Cardiac muscle cell (in vitro differentiated cells and primary cell): ENCODE measurements around the gene ZNF740. TPM values are rescaled to one million over a fixed set of nuclear protein-coding genes. Genes with fewer than 3 reads are reported as not detected.

Source experiments
- DNase-seq, 2 donors: peaks; one replicate each; pipeline versions ENCODE4 v3.0.0 to v3.0.0-alpha.2; 2010 to 2017; ENCODE audit warnings: low read depth in 1 of 2, low spot score in 1 of 2
- H3K27ac ChIP-seq: fragments of 200-600 bp; sonication (generic); 2 replicates; pipeline ENCODE4 v1.5.1; 2016
- H3K27me3 ChIP-seq: fragments of 200-600 bp; sonication (generic); 2 replicates; pipeline ENCODE4 v1.6.0; 2016; ENCODE audit warnings: control low read depth
- H3K36me3 ChIP-seq: fragments of 200-600 bp; sonication (generic); 2 replicates; pipeline ENCODE4 v1.5.1; 2016; ENCODE audit warnings: control low read depth
- H3K4me1 ChIP-seq: fragments of 200-600 bp; sonication (generic); 2 replicates; pipeline ENCODE4 v1.8.1; 2017; ENCODE audit warnings: low read depth, mild to moderate bottlenecking, mixed run types
- H3K4me3 ChIP-seq: fragments of 200-600 bp; sonication (generic); 2 replicates; pipeline ENCODE4 v1.5.1; 2016; ENCODE audit warnings: mild to moderate bottlenecking
- H3K9me3 ChIP-seq: fragments of 200-600 bp; sonication (generic); 2 replicates; pipeline ENCODE4 v1.5.1; 2017; ENCODE audit warnings: low read depth, mild to moderate bottlenecking, control low read depth
- CTCF ChIP-seq: IDR thresholded peaks from 2 replicates; pipeline ENCODE4 v1.5.1; 2012; ENCODE audit warnings: low read depth, mild to moderate bottlenecking, low read length
- polyA plus RNA-seq: library from polyadenylated mRNA; unstranded; fragments of >200 nt; fragmentation: Nextera tagmentation; extraction: Ambion mirVana; gene quantifications from 2 replicates; pipeline ENCODE4 v1.2.1, GENCODE V29; 2016
- total RNA-seq: library from RNA; depleted of rRNA; stranded (reverse); fragments of >200 nt; gene quantifications from 2 replicates; pipeline ENCODE4 v1.2.3, GENCODE V29; 2016

The ZNF740 gene
- total and polyA plus RNA-seq, 2 experiments from 2014 or later, result 4.4 to 20.5 TPM

- Histone ChIP-seq H3K27me3 (no peaks in the 10 kb centered on the region), H3K4me3 (no peak overlapping the region), H3K9me3 (no peaks in the 10 kb centered on the region), H3K4me1 (peaks cover 42% of the 10 kb centered on the region), H3K36me3 (no peaks in the 10 kb centered on the region), H3K27ac (peak overlapping the region; percentile 93)
- peak in 1 of 2 donors; percentile 49 for DNase-seq
- TF ChIP-seq CTCF, result peak; percentile 28
Measured at GRCh38 chr12:53224061-53224896, 43.8 kb downstream of the ZNF740 start.

DNA sequence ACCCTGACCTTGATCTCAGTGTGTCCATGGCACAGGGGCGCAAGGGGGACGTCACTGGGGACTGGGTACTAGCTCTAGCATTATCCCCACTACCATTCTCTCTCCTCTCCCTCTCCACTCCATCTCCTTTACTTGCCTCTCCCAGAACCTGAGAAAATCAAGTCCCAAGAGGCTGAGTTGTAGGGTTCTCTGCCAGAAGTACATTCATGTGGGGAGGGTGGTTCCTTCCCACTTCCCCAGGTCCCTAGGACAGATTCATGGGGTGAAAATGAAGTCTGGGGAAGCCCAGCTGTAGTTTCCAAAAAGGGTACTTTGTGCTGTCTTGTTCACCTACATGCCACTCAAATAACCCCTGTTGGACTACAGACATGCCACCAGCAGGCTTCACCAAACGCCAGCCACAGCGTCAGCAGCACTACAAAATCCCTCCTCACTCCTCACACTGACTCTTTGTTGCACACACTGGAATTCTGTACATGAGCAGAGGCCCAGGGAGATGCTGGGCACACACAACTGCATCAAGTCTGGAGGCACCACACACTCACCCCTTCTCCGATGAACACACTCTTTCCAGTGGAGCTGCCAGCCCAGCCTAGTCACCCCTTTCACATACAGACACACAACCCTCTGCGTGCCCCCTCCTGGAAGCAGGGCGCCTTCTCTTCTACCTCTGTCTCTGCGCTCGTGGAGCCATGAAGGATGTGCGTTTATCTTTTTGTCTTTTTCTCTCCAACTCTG lies 44.5 kb downstream of the ZNF740 start:
- Histone ChIP-seq H3K4me3 (no peak overlapping the region), H3K27ac (no peak overlapping the region), H3K9me3 (no peaks in the 10 kb centered on the region), H3K36me3 (no peaks in the 10 kb centered on the region), H3K27me3 (no peaks in the 10 kb centered on the region), H3K4me1 (peaks cover 42% of the 10 kb centered on the region)
- no peak for TF ChIP-seq CTCF
- no peak for DNase-seq

DNA sequence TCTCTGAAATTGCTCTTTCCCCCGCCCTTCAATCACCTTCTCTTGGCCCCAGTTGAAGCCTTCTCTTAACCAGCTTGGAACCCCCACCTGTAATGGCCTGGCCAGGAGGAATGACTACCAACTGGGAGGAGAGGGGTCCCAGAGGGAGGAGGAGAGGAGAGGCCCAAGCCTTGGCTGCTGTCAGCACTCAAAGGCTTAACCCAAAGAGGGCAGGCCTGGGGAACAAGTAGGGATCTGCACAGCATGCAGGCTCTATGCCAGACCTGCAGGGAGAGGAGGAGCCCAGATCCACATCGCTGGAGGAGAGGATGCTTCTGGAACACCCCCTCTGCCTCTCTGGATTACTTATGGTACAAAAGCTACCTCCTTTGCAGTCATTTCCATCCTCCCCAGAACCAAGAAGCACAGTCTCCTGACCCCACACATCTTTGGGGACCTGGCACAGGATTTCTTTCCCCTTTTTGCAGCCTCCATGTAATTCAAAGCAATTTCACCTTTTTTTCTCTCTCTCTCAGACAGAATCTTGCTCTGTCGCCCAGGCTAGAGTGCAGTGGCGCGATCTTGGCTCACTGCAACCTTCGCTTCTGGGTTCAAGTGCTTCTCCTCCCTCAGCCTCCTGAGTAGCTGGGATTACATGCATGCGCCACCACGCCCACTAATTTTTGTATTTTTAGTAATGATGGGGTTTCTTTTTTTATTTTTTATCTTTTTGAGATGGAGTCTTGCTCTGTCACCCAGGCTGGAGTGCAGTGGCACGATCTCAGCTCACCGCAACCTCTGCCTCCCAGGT lies 45.3 kb downstream of the ZNF740 start:
- H3K4me3 ChIP-seq, result no peak overlapping the region
- H3K4me1 ChIP-seq, result peaks cover 42% of the 10 kb centered on the region
- no peak overlapping the region for H3K27ac ChIP-seq
- DNase-seq, result no peak
- H3K27me3 ChIP-seq, result no peaks in the 10 kb centered on the region
- H3K36me3 ChIP-seq, result no peaks in the 10 kb centered on the region
- H3K9me3 ChIP-seq, result no peaks in the 10 kb centered on the region
- TF ChIP-seq CTCF, result no peak

GRCh38 chr12:53226815-53227214 lies 46.3 kb downstream of the ZNF740 start:
- H3K4me3 ChIP-seq, result no peak overlapping the region
- peaks cover 42% of the 10 kb centered on the region for H3K4me1 ChIP-seq
- H3K27me3 ChIP-seq, result no peaks in the 10 kb centered on the region
- no peak for TF ChIP-seq CTCF
- H3K9me3 ChIP-seq, result no peaks in the 10 kb centered on the region
- no peak overlapping the region for H3K27ac ChIP-seq
- H3K36me3 ChIP-seq, result no peaks in the 10 kb centered on the region
- DNase-seq, result no peak

DNA sequence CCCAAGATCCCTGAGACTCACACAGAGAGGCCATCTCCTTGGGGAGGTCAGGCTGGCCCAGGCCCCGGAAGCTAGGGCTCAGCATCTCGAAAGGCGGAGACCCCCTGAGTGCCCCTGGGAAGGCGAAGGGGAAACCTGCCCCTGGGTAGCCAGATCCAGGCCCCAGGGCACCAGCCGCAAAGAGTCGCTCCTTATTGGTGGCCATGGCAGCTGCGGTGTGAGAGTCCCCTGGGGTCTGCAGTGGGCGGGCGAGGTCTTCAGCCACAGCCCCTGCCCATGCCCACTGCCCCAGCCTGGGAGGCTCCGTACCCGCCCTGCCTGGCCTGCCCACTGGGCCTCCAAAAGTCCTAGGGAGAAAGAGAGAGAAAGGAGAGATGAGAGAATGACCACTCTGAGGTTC lies 46.8 kb downstream of the ZNF740 start:
- Histone ChIP-seq H3K27ac (no peak overlapping the region), H3K4me3 (no peak overlapping the region), H3K36me3 (no peaks in the 10 kb centered on the region), H3K27me3 (no peaks in the 10 kb centered on the region), H3K4me1 (peaks cover 39% of the 10 kb centered on the region), H3K9me3 (no peaks in the 10 kb centered on the region)
- DNase-seq, result no peak
- no peak for TF ChIP-seq CTCF
